ENCODE results near the gene LYG1.

DNA sequence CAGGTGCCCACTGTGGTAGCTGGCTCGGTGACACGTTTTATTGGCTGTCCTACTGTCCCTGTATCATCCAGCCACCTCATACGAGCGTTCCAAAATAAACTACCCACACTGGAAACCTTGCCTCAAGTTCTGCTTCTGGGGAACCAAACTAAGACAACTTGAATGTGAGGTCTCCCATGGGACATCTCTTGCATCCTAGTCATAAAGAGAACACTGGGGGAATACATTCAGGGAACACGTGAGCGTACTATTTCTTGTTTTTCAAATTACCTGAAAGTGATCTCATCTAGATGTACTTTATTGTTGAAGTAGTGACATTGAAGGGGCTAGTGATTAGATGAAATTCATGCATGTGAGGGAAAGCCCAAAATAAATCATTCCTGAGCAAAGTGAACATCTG lies 60.6 kb downstream of the LYG1 start:
- no peak for TF ChIP-seq CTCF (optimal IDR thresholded peaks at IDR 0.05 in 1 of 3, IDR thresholded peaks at IDR 0.05 in 1 of 3, conservative IDR thresholded peaks at IDR 0.05 in 1 of 3; ENCODE audit: extremely low read depth in 1 of 3, insufficient read depth in 2 of 3, low read length in 3 of 3)
- TF ChIP-seq EZH2 (IDR thresholded peaks at IDR 0.05; ENCODE audit: low read length): no peak

Measured in keratinocyte (primary cell).